Measurements from ENCODE around the gene LCN9. TPM values are rescaled to one million over a fixed set of nuclear protein-coding genes. Genes with fewer than 3 reads are reported as not detected.

Gene LCN9
- total and polyA plus RNA-seq, 2 of the 4 experiments (the other 2 are of a cell fraction), result not detected

GRCh38 chr9:135687216-135687615, 24.1 kb downstream of the LCN9 start:
- Histone ChIP-seq H4K20me1 (ENCODE audit: insufficient read depth, low read length) (no peaks in the 10 kb centered on the region), H3K27ac (ENCODE audit: insufficient read depth, low read length) (no peak overlapping the region), H3K4me2 (ENCODE audit: low read depth, low read length) (no peak overlapping the region), H3K56ac (ENCODE audit: extremely low read depth, insufficient read depth, low read length) (no peak overlapping the region), H3K36me3 (ENCODE audit: control insufficient read depth, insufficient read depth, low read length) (no peaks in the 10 kb centered on the region), H4K8ac (ENCODE audit: low read depth in 2 of 2, low read length in 2 of 2) (no peak overlapping the region), H3K4me1 (ENCODE audit: control insufficient read depth, insufficient read depth, low read length) (no peaks in the 10 kb centered on the region), H2BK15ac (ENCODE audit: low read depth, low read length) (no peak overlapping the region), H3K9me1 (ENCODE audit: insufficient read depth, low read length) (peaks cover 4% of the 10 kb centered on the region; the same call in 1 of the 2 replicates), H3K9ac (ENCODE audit: low read depth, low read length) (no peak overlapping the region), H2AK5ac (ENCODE audit: low read depth, low read length) (no peak overlapping the region), H3K4ac (ENCODE audit: low read depth, low read length) (no peak overlapping the region), H2BK5ac (ENCODE audit: low read depth, low read length, poor library complexity, severe bottlenecking) (no peak overlapping the region), H3K14ac (replicated peaks; ENCODE audit: low read depth, low read length) (no peak overlapping the region), H3K9me3 (ENCODE audit: control insufficient read depth, insufficient read depth, low read length) (no peaks in the 10 kb centered on the region), H3K27me3 (ENCODE audit: control insufficient read depth, insufficient read depth, low read length) (no peaks in the 10 kb centered on the region; the same call in 1 of the 2 replicates), H3K79me1 (ENCODE audit: low read depth in 1 of 2, low read length in 2 of 2) (no peaks in the 10 kb centered on the region), H4K5ac (ENCODE audit: low read depth, low read length) (no peak overlapping the region), H2BK20ac (ENCODE audit: low read depth, low read length) (no peak overlapping the region), H3K4me3 (ENCODE audit: insufficient read depth, low read depth, low read length) (no peak overlapping the region), H2AK9ac (replicated peaks; ENCODE audit: low read depth, low read length, poor library complexity) (no peak overlapping the region), H3K23ac (ENCODE audit: low read depth, low read length) (no peak overlapping the region), H2AFZ (replicated peaks; ENCODE audit: low read length, poor library complexity) (no peak overlapping the region), H2BK120ac (ENCODE audit: low read depth, low read length) (no peak overlapping the region), H4K91ac (ENCODE audit: insufficient read depth, low read depth, low read length) (no peak overlapping the region), H3K18ac (ENCODE audit: low read depth, low read length) (no peak overlapping the region)
- ChIA-PET CTCF (no interaction called here), POLR2A (ENCODE audit: unreplicated experiment) (no interaction called here)
- in situ Hi-C loops (cut with MboI; ENCODE audit: low sequenced_read_pairs), result no loop called here
- TF ChIP-seq MAZ (IDR thresholded peaks at IDR 0.05; ENCODE audit: borderline replicate concordance, low read depth, low read length) (no peak), ELK1 (IDR thresholded peaks at IDR 0.05; ENCODE audit: borderline replicate concordance, low read depth, low read length) (no peak), RCOR1 (IDR thresholded peaks at IDR 0.05; ENCODE audit: insufficient replicate concordance, low read length) (no peak), RAD21 (IDR thresholded peaks at IDR 0.05; ENCODE audit: low read length) (no peak), MXI1 (IDR thresholded peaks at IDR 0.05; ENCODE audit: borderline replicate concordance, low read depth, low read length) (no peak), NFE2L2 (IDR thresholded peaks at IDR 0.05; ENCODE audit: low read depth, low read length) (no peak), POLR2A (IDR thresholded peaks at IDR 0.05; ENCODE audit: low read depth, low read length) (no peak), USF2 (IDR thresholded peaks at IDR 0.05; ENCODE audit: low read depth, low read length) (no peak), SMC3 (IDR thresholded peaks at IDR 0.05; ENCODE audit: low read depth, low read length) (no peak), RFX5 (IDR thresholded peaks at IDR 0.05; ENCODE audit: low read depth, low read length) (no peak), CEBPB (IDR thresholded peaks at IDR 0.05; ENCODE audit: low read depth, low read length) (no peak), FOS (IDR thresholded peaks at IDR 0.05; ENCODE audit: low read depth, low read length) (no peak), CHD1 (IDR thresholded peaks at IDR 0.05; ENCODE audit: low read depth, low read length) (no peak), BHLHE40 (IDR thresholded peaks at IDR 0.05; ENCODE audit: low read depth, low read length) (no peak), CTCF (conservative IDR thresholded peaks at IDR 0.05; ENCODE audit: low read depth, low read length) (no peak)
- DNase-seq (no peak), ATAC-seq (ENCODE audit: low read depth) (no peak)
- intact Hi-C loops (cut with micrococcal nuclease), result no loop called here
- dilution Hi-C loops (cut with HindIII; ENCODE audit: low sequenced_read_pairs, unreplicated experiment), result no loop called here
- no TSS peak for BruUV-seq (replicated peaks)
- WGBS, 2 experiments (ENCODE audit: extremely low coverage in 2 of 2, insufficient read length in 1 of 2), result 84% methylated on average over 10 of the region's 15 CpGs; no CpG with 5 or more reads in 1 of the 2 experiments
